Activated naive CD4-positive, alpha-beta T cell treated with anti-CD3 and anti-CD28 coated beads for 36 hours (primary cell): ENCODE results near the gene WFIKKN2. TPM values are rescaled to one million over a fixed set of nuclear protein-coding genes. Genes with fewer than 3 reads are reported as not detected.
"Not testable (repeated sequence)": the region's sequence is repeated elsewhere in the genome, so short reads cannot be mapped to it uniquely, and the experiment has no call there.

ENCODE experiments used
- CTCF ChIA-PET: fragments of 350-600 bp; sonication (Branson Sonifier 250); formaldehyde crosslinking; loops from one replicate; lab custom pipeline; 2021; ENCODE audit warnings: antibody characterized with exemption; lab: Charles Lee
- DNase-seq: peaks from one replicate; pipeline ENCODE4 v3.0.0-alpha.2; 2020
- H3K27ac Mint-ChIP-seq: one replicate; pipeline ENCODE4 v1.8.0; 2021; ENCODE audit warnings: mild to moderate bottlenecking, mixed read lengths
- H3K27me3 Mint-ChIP-seq: one replicate; pipeline ENCODE4 v1.8.0; 2021; ENCODE audit warnings: low read depth, mixed read lengths
- H3K36me3 Mint-ChIP-seq: one replicate; pipeline ENCODE4 v1.8.0; 2021; ENCODE audit warnings: low read depth, mixed read lengths
- H3K4me1 Mint-ChIP-seq: one replicate; pipeline ENCODE4 v1.8.0; 2021; ENCODE audit warnings: low read depth, mixed read lengths
- H3K4me3 Mint-ChIP-seq: one replicate; pipeline ENCODE4 v1.8.0; 2021; ENCODE audit warnings: mild to moderate bottlenecking, moderate library complexity, mixed read lengths
- H3K9me3 Mint-ChIP-seq: one replicate; pipeline ENCODE4 v1.8.0; 2021; ENCODE audit warnings: mixed read lengths
- intact Hi-C: fragments of 100-400 bp; cut with micrococcal nuclease; formaldehyde crosslinking; loops from one replicate; pipeline ENCODE4 v1.15.1; 2023
- total RNA-seq, 2 experiments: library from RNA; stranded (reverse); gene quantifications; one replicate each; pipeline ENCODE4 v1.2.3, GENCODE V29; 2021

The WFIKKN2 gene
- total RNA-seq, 2 experiments from 2014 or later: not detected

DNA sequence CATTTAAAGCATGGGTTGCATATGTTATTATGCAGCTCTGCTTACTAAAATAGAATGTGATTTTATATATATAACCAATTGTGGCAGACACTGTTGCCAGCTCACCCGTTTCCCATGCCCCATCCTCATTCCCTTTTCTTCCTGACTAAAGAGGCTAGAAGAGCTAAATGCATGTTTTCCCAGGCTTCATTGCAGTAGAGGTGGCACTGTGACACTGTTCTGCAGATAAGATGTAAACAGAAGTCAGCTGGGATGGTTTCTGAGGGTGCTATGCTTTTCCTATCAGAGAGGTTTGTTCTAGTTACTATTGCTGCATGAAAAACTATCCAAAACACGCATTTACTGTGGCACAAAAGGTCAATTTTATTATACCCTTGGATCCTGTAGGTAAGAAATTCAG lies 36.5 kb downstream of the WFIKKN2 start:
- Mint-ChIP-seq H3K36me3 (no peaks in the 10 kb centered on the region), H3K4me3 (peak overlapping the region; percentile 56), H3K27me3 (no peaks in the 10 kb centered on the region), H3K4me1 (peaks cover 45% of the 10 kb centered on the region), H3K27ac (peak overlapping the region; percentile 69), H3K9me3 (no peaks in the 10 kb centered on the region)
- intact Hi-C loops: loop anchor here (1.0 kb wide), 3 partner anchors 15 to 47 kb away; no protein-coding TSS in a partner anchor
- CTCF ChIA-PET: interaction anchor here (0.7 to 4.4 kb wide), 7 partner anchors 13 to 150 kb away, joined by 3 to 9 read pairs (median 5); no protein-coding TSS in a partner anchor
- DNase-seq: no peak

- peak overlapping the region; percentile 53 for H3K27ac Mint-ChIP-seq
- H3K27me3 Mint-ChIP-seq: no peaks in the 10 kb centered on the region
- DNase-seq: peak; percentile 85
- CTCF ChIA-PET: interaction anchor here (0.6 to 4.4 kb wide), 10 partner anchors 12 to 311 kb away, joined by 3 to 9 read pairs (median 4); no protein-coding TSS in a partner anchor
- peaks cover 43% of the 10 kb centered on the region for H3K4me1 Mint-ChIP-seq
- H3K36me3 Mint-ChIP-seq: no peaks in the 10 kb centered on the region
- intact Hi-C loops: loop anchor here (1.0 kb wide), 2 partner anchors 14 to 46 kb away; no protein-coding TSS in a partner anchor
- H3K4me3 Mint-ChIP-seq: no peak overlapping the region
- H3K9me3 Mint-ChIP-seq: no peaks in the 10 kb centered on the region
Measured at GRCh38 chr17:50872710-50873424, 37.5 kb downstream of the WFIKKN2 start.

GRCh38 chr17:50875074-50875473 lies 39.7 kb downstream of the WFIKKN2 start:
- Mint-ChIP-seq H3K36me3 (no peaks in the 10 kb centered on the region), H3K4me1 (peaks cover 27% of the 10 kb centered on the region), H3K27ac (no peak overlapping the region), H3K27me3 (no peaks in the 10 kb centered on the region), H3K9me3 (peaks cover 4% of the 10 kb centered on the region), H3K4me3 (no peak overlapping the region)
- intact Hi-C loops: no loop called here
- no peak for DNase-seq
- CTCF ChIA-PET: interaction anchor here (1.0 kb wide), 1 partner anchor 9 kb away, joined by 3 read pairs; no protein-coding TSS in a partner anchor

- DNase-seq, H3K4me3 Mint-ChIP-seq, intact Hi-C loops, H3K9me3 Mint-ChIP-seq, H3K36me3 Mint-ChIP-seq, H3K27ac Mint-ChIP-seq, H3K27me3 Mint-ChIP-seq: not testable (repeated sequence)
- H3K4me1 Mint-ChIP-seq: peaks cover 22% of the 10 kb centered on the region
- CTCF ChIA-PET: interaction anchor here (0.7 kb wide), 1 partner anchor 92 kb away, joined by 3 read pairs; no protein-coding TSS in a partner anchor
Measured at GRCh38 chr17:50877042-50877441, 41.7 kb downstream of the WFIKKN2 start.

DNA sequence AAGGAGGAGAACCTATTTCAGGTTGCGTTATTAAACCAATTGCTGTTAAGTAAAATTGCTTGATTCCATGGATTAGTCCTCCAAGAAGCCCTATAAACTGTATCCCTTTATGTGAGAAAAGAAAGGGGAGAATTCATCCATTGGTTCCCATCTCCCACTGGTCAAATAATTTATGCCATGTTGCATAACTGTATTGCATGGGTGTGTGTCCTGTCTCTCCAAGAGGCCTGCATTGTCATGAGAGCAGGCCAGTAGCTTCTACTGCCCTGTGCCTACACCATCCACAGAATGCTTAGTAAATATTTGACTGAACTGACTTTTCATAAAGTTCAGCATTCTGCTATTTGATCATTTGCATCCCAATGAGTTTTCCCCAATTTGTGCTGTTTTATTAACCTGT lies 42.5 kb downstream of the WFIKKN2 start:
- no peaks in the 10 kb centered on the region for H3K27me3 Mint-ChIP-seq
- intact Hi-C loops: no loop called here
- CTCF ChIA-PET: interaction anchor here (1.2 kb wide), 1 partner anchor 78 kb away, joined by 3 read pairs; no protein-coding TSS in a partner anchor
- no peak overlapping the region for H3K4me3 Mint-ChIP-seq
- no peak for DNase-seq
- no peaks in the 10 kb centered on the region for H3K36me3 Mint-ChIP-seq
- peaks cover 5% of the 10 kb centered on the region for H3K9me3 Mint-ChIP-seq
- H3K4me1 Mint-ChIP-seq: peaks cover 15% of the 10 kb centered on the region
- no peak overlapping the region for H3K27ac Mint-ChIP-seq

GRCh38 chr17:50879086-50879485 lies 43.7 kb downstream of the WFIKKN2 start:
- Mint-ChIP-seq H3K9me3 (peaks cover 5% of the 10 kb centered on the region), H3K4me1 (peaks cover 9% of the 10 kb centered on the region), H3K27ac (no peak overlapping the region), H3K36me3 (no peaks in the 10 kb centered on the region), H3K4me3 (no peak overlapping the region), H3K27me3 (no peaks in the 10 kb centered on the region)
- no peak for DNase-seq
- intact Hi-C loops: no loop called here
- CTCF ChIA-PET: interaction anchor here (0.6 to 1.2 kb wide), 3 partner anchors 9 to 396 kb away, joined by 3 to 4 read pairs (median 3); no protein-coding TSS in a partner anchor

DNA sequence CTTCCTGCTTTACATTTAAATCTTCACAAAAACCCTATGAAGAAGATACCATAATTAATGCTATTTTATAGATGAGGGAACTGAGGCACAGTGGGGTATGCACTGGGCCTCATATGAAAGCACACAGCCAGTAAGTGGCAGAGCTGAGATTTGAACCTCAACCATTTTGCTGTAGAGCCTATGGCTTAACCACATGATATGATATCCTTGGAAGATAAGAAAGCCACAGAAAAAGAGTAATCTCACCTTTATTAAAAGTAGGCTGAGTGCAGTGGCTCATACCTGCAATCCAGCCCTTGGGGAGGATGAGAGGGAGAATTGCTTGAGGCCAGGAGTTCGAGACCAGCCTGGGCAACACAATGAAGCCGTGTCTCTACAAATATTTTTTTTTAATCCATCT lies 45.8 kb downstream of the WFIKKN2 start:
- no peaks in the 10 kb centered on the region for H3K36me3 Mint-ChIP-seq
- CTCF ChIA-PET: no interaction called here
- H3K4me1 Mint-ChIP-seq: peaks cover 12% of the 10 kb centered on the region
- peaks cover 5% of the 10 kb centered on the region for H3K9me3 Mint-ChIP-seq
- H3K4me3 Mint-ChIP-seq: no peak overlapping the region
- intact Hi-C loops: no loop called here
- H3K27me3 Mint-ChIP-seq: no peaks in the 10 kb centered on the region
- no peak overlapping the region for H3K27ac Mint-ChIP-seq
- no peak for DNase-seq

DNA sequence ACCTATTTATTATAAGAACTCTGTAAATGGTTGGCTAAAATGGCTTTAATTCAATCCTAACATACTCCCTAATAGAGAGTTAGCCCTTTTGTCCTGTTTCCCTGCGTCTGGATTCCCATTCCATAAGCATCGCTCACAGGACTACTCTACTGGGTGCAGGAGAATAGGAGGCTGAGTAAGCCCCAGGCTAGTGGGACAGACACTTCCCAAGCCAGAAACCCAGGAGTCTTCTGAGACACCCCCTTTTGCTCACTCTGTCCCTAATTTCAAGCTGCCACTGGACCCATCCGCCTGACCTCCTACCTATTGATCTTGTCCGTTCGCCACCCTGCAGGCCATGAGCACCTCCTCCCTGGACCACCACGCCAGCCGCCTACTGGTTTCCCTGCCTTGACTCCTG lies 47.5 kb downstream of the WFIKKN2 start:
- Mint-ChIP-seq H3K4me3 (no peak overlapping the region), H3K36me3 (no peaks in the 10 kb centered on the region), H3K27ac (no peak overlapping the region), H3K9me3 (peaks cover 5% of the 10 kb centered on the region), H3K27me3 (no peaks in the 10 kb centered on the region), H3K4me1 (peaks cover 22% of the 10 kb centered on the region)
- intact Hi-C loops: no loop called here
- DNase-seq: no peak
- CTCF ChIA-PET: interaction anchor here (1.1 to 1.5 kb wide), 2 partner anchors 19 to 31 kb away, joined by 4 read pairs; no protein-coding TSS in a partner anchor

- Mint-ChIP-seq H3K27me3 (no peaks in the 10 kb centered on the region), H3K4me3 (no peak overlapping the region), H3K9me3 (peaks cover 5% of the 10 kb centered on the region), H3K36me3 (no peaks in the 10 kb centered on the region), H3K4me1 (peaks cover 25% of the 10 kb centered on the region), H3K27ac (peak overlapping the region; percentile 11)
- CTCF ChIA-PET: interaction anchor here (0.7 to 1.3 kb wide), 5 partner anchors 8 to 47 kb away, joined by 3 to 5 read pairs (median 3); no protein-coding TSS in a partner anchor
- intact Hi-C loops: no loop called here
- no peak for DNase-seq
Measured at GRCh38 chr17:50883850-50884438, 48.6 kb downstream of the WFIKKN2 start.

GRCh38 chr17:50884439-50885311 lies 49.3 kb downstream of the WFIKKN2 start:
- Mint-ChIP-seq H3K4me1 (peaks cover 25% of the 10 kb centered on the region), H3K27me3 (no peaks in the 10 kb centered on the region), H3K36me3 (no peaks in the 10 kb centered on the region), H3K4me3 (no peak overlapping the region), H3K9me3 (peaks cover 3% of the 10 kb centered on the region), H3K27ac (peak overlapping the region; percentile 11)
- no peak for DNase-seq
- CTCF ChIA-PET: interaction anchor here (0.7 to 1.3 kb wide), 3 partner anchors 9 to 46 kb away, joined by 3 to 5 read pairs (median 3); no protein-coding TSS in a partner anchor
- intact Hi-C loops: no loop called here

- no peak for DNase-seq
- no peaks in the 10 kb centered on the region for H3K27me3 Mint-ChIP-seq
- intact Hi-C loops: loop anchor here (1.0 kb wide), 3 partner anchors 15 to 44 kb away; no protein-coding TSS in a partner anchor
- no peaks in the 10 kb centered on the region for H3K36me3 Mint-ChIP-seq
- no peak overlapping the region for H3K4me3 Mint-ChIP-seq
- H3K27ac Mint-ChIP-seq: no peak overlapping the region
- H3K4me1 Mint-ChIP-seq: peaks cover 20% of the 10 kb centered on the region
- H3K9me3 Mint-ChIP-seq: no peaks in the 10 kb centered on the region
- CTCF ChIA-PET: interaction anchor here (0.6 to 1.4 kb wide), 3 partner anchors 10 to 104 kb away, joined by 3 to 6 read pairs (median 4); no protein-coding TSS in a partner anchor
Measured at GRCh38 chr17:50887705-50888245, 52.4 kb downstream of the WFIKKN2 start.
